Kidney (tissue), 14 donors: ENCODE results near the gene OSM. TPM values are rescaled to one million over a fixed set of nuclear protein-coding genes. Genes with fewer than 3 reads are reported as not detected.

ENCODE experiments used
- DNase-seq, 5 donors: peaks; one replicate each; pipeline ENCODE4 v3.0.0-alpha.2; 2013 to 2020
- FAIRE-seq: peaks from 2 replicates; lab custom pipeline; 2012; peaks lifted over from hg19 to GRCh38; lab: Jason Lieb, UNC
- H3K27ac ChIP-seq, 2 donors: one replicate each; pipeline ENCODE4 v1.7.0; 2013; ENCODE audit warnings: low read depth in 2 of 2, low read length in 2 of 2, inconsistent platforms in 1 of 2
- H3K27me3 ChIP-seq: one replicate; pipeline ENCODE4 v1.7.1; 2013; ENCODE audit warnings: low read length, inconsistent platforms; ENCODE audit not compliant: control insufficient read depth, insufficient read depth
- H3K36me3 ChIP-seq, 3 donors: one replicate each; pipeline versions ENCODE4 v1.7.0 to v1.7.1; 2013; ENCODE audit warnings: low read length in 3 of 3, control low read depth in 1 of 3, inconsistent platforms in 1 of 3; ENCODE audit not compliant: insufficient read depth in 3 of 3, control insufficient read depth in 2 of 3
- H3K4me1 ChIP-seq, 3 donors: one replicate each; pipeline versions ENCODE4 v1.7.0 to v1.7.1; 2013; ENCODE audit warnings: low read length in 3 of 3, inconsistent platforms in 1 of 3, low read depth in 1 of 3; ENCODE audit not compliant: control insufficient read depth in 2 of 3, insufficient read depth in 2 of 3
- H3K4me3 ChIP-seq, 3 donors: one replicate each; pipeline versions ENCODE4 v1.7.0 to v1.8.1; 2013; ENCODE audit warnings: low read length in 3 of 3, control low read depth in 1 of 3, inconsistent platforms in 1 of 3
- H3K9ac ChIP-seq, 3 donors: one replicate each; pipeline versions ENCODE4 v1.7.0 to v1.7.1; 2013; ENCODE audit warnings: low read length in 3 of 3, control low read depth in 1 of 3, inconsistent platforms in 1 of 3
- H3K9me3 ChIP-seq, 3 donors: one replicate each; pipeline versions ENCODE4 v1.7.0 to v1.7.1; 2013; ENCODE audit warnings: low read length in 3 of 3, control low read depth in 1 of 3, inconsistent platforms in 1 of 3; ENCODE audit not compliant: control insufficient read depth in 2 of 3, insufficient read depth in 1 of 3
- intact Hi-C: fragments of 100-400 bp; cut with DNase I; formaldehyde crosslinking; loops from one replicate; pipeline ENCODE4 v1.11.1; 2022
- polyA plus RNA-seq: library from polyadenylated mRNA; stranded (reverse); fragments of 350-450 nt; fragmentation: Illumina TruSeq; extraction: RNeasy Lipid Tissue Mini Kit (QIAGEN cat#74804); gene quantifications from one replicate; pipeline ENCODE4 v1.2.3, GENCODE V29; 2014; ENCODE audit warnings: low read depth, low replicate concordance; ENCODE audit not compliant: insufficient read depth
- total RNA-seq: library from RNA; stranded (reverse); fragmentation: NEBNext Ultra II Directional; extraction: Animal tissue kit (Norgen Biotek cat#: 25700); gene quantifications from one replicate; pipeline ENCODE4 v1.2.1, GENCODE V29; 2021
- TF ChIP-seq, protein P1 (sequence below): IDR thresholded peaks from 3 replicates; pipeline ENCODE4 v1.5.1; 2012; ENCODE audit warnings: mild to moderate bottlenecking, moderate library complexity, borderline replicate concordance; ENCODE audit not compliant: insufficient read depth; ENCODE audit errors: extremely low read depth
- donor health status: control.
- donor health status: control.
- donor health status: control.
- donor health status: control.
- donor health status: control.
- donor health status: DM: yes; HTN: yes; CAD: no.
- donor health status: Normal renal cell carcinoma (clear cell type).

OSM gene
- total and polyA plus RNA-seq, 2 donors from 2014 or later = 0.56 to 1.2 TPM

- intact Hi-C loops = no loop called here
- Histone ChIP-seq H3K27ac (no peak overlapping the region), H3K9me3 (no peaks in the 10 kb centered on the region), H3K4me3 (no peak overlapping the region), H3K9ac (no peak overlapping the region), H3K36me3 (peaks cover 0 to 78% (median 37%) of the 10 kb centered on the region in 3 donors), H3K4me1 (peaks cover 0 to 15% (median 9%) of the 10 kb centered on the region in 3 donors), H3K27me3 (no peaks in the 10 kb centered on the region)
- no peak for FAIRE-seq
- TF ChIP-seq, protein P1, sequence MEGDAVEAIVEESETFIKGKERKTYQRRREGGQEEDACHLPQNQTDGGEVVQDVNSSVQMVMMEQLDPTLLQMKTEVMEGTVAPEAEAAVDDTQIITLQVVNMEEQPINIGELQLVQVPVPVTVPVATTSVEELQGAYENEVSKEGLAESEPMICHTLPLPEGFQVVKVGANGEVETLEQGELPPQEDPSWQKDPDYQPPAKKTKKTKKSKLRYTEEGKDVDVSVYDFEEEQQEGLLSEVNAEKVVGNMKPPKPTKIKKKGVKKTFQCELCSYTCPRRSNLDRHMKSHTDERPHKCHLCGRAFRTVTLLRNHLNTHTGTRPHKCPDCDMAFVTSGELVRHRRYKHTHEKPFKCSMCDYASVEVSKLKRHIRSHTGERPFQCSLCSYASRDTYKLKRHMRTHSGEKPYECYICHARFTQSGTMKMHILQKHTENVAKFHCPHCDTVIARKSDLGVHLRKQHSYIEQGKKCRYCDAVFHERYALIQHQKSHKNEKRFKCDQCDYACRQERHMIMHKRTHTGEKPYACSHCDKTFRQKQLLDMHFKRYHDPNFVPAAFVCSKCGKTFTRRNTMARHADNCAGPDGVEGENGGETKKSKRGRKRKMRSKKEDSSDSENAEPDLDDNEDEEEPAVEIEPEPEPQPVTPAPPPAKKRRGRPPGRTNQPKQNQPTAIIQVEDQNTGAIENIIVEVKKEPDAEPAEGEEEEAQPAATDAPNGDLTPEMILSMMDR = no peak
- no peak for DNase-seq
These were observed 30.8 kb upstream of the OSM start for GRCh38 chr22:30297276-30297990.

GRCh38 chr22:30296833-30297232, 30.2 kb upstream of the OSM start:
- FAIRE-seq = no peak
- no peak overlapping the region for H3K4me3 ChIP-seq
- H3K9me3 ChIP-seq = no peaks in the 10 kb centered on the region
- DNase-seq = no peak
- TF ChIP-seq, protein P1 = no peak
- no peak overlapping the region for H3K27ac ChIP-seq
- H3K4me1 ChIP-seq = peaks cover 0 to 9% (median 4%) of the 10 kb centered on the region in 3 donors
- intact Hi-C loops = no loop called here
- no peak overlapping the region for H3K9ac ChIP-seq
- H3K36me3 ChIP-seq = peaks cover 0 to 78% (median 39%) of the 10 kb centered on the region in 3 donors
- no peaks in the 10 kb centered on the region for H3K27me3 ChIP-seq

DNA sequence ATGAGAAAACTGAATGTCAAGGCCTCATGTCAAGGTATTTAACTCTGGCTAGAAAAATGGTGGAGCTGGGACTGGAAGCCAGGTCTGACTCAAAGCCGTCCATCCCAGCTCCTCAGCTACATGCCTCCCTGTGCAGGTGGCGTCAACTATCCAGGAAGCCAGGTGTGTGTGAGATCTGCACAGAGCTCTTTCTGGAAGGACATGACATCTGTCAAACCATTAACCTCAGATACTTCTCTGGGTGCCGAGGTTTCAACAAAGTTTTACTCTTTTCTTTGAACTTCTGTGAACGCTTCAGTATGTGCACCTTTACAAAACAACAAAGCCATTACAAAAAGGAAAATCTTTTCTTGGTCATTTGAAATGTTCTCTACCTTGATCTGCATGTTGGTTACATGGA, 29.7 kb upstream of the OSM start:
- Histone ChIP-seq H3K27me3 (no peaks in the 10 kb centered on the region), H3K9me3 (no peaks in the 10 kb centered on the region), H3K4me3 (no peak overlapping the region), H3K27ac (no peak overlapping the region), H3K9ac (no peak overlapping the region), H3K36me3 (peaks cover 0 to 78% (median 35%) of the 10 kb centered on the region in 3 donors), H3K4me1 (peaks cover 0 to 9% (median 6%) of the 10 kb centered on the region in 3 donors)
- intact Hi-C loops = no loop called here
- TF ChIP-seq, protein P1 = no peak
- DNase-seq = no peak
- FAIRE-seq = no peak

DNA sequence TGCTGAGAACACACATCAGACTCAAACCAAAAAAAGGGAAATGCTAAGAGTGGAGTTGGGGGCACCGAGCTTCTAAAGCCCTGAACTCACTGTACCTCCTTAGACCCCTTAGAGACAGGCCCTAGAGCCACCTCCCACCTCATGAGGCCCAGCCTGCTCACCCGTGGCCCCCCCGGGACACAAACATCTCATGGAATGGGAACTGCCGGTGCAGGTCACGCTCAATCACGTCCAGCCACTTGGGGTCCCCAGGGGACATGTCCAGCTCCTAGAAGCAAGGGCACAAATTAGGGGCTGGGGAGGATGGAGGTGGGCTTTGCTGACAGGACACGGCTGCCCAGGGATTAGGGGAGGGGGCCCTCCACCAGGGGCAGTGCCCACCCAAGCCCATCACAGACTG, 28.9 kb upstream of the OSM start:
- FAIRE-seq (no peak), DNase-seq (no peak)
- Histone ChIP-seq H3K36me3 (peaks cover 0 to 73% (median 32%) of the 10 kb centered on the region in 3 donors), H3K27me3 (no peaks in the 10 kb centered on the region), H3K9me3 (no peaks in the 10 kb centered on the region), H3K4me1 (peaks cover 0 to 13% (median 13%) of the 10 kb centered on the region in 3 donors), H3K9ac (no peak overlapping the region), H3K27ac (no peak overlapping the region), H3K4me3 (no peak overlapping the region)
- intact Hi-C loops = no loop called here
- TF ChIP-seq, protein P1 = no peak
